ENCODE measurements around the gene CDC45. TPM values are rescaled to one million over a fixed set of nuclear protein-coding genes. Genes with fewer than 3 reads are reported as not detected.

Gene CDC45
- polyA plus RNA-seq, 1 donor (not counting 4 experiments of a cell fraction or from before 2014, with no cell fraction given) = 22.7 TPM

DNA sequence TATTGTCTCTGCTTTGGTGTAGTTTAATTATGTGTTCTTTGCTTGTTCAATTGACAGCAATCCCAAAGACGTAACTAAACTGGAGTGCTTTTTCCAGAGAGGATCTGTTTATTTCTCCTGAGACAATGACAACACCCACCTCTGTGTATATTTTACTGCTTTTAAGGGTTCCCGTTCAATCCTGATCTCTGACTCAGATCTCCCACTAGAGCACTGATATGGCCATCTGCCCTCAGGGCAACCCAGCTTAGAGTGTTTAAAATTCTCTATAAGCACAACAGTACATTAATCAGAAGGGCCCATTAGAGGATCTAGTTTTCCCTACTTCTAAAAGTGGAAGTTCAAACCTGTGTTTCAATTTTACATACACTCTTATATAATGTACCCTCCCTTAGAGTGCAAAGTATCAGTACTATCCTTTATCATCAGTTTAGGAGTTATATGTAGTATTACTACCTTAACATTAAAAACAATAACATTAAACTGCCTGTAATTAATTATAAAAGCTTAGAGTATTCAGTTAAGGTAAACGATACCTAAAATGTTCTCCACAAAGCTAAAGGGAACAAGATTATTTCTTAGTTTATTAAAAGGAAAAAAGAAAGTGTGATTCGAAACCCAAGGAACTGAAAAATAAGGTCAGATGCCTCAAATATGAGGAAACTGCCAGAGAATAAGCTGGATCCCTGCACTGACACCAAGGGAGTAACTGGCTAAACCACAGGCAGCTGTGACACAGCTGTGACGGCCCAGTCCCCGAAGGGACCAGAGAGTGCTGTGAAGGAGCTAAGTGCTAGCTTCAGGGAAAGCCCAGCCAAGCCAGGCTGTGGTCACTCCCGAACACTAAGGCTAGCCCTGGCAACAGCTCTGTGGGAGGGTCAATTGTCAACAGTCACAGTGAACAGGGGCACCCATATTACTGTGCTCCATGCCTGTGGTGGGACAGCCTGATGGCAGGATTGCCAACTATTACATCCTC is 15.9 kb upstream of the CDC45 start:
- Histone ChIP-seq H3K79me2 (ENCODE audit: control insufficient read depth, insufficient read depth, low read length) (no peaks in the 10 kb centered on the region), H3K27me3 (ENCODE audit: control insufficient read depth, extremely low read depth, insufficient read depth, low read length) (no peaks in the 10 kb centered on the region), H3K9ac (ENCODE audit: control insufficient read depth, extremely low read depth, insufficient read depth, low read length) (no peak overlapping the region), H3K36me3 (ENCODE audit: control insufficient read depth in 2 of 2, extremely low read depth in 1 of 2, insufficient read depth in 2 of 2, low read length in 2 of 2) (peaks cover 41 to 43% of the 10 kb centered on the region in 2 experiments), H3K4me1 (ENCODE audit: control insufficient read depth, extremely low read depth, insufficient read depth, low read length) (no peaks in the 10 kb centered on the region), H3K4me2 (ENCODE audit: control insufficient read depth, extremely low read depth, insufficient read depth, low read depth, low read length) (no peak overlapping the region), H3K4me3 (ENCODE audit: control insufficient read depth in 2 of 3, extremely low read depth in 1 of 3, insufficient read depth in 2 of 3, low read depth in 1 of 3, low read length in 3 of 3) (no peak overlapping the region), H4K20me1 (ENCODE audit: control insufficient read depth, extremely low read depth, insufficient read depth, low read length) (no peaks in the 10 kb centered on the region), H3K9me3 (ENCODE audit: control insufficient read depth, low read depth, low read length) (no peaks in the 10 kb centered on the region), H3K27ac (ENCODE audit: control insufficient read depth, insufficient read depth, low read length) (no peak overlapping the region), H3K9me1 (ENCODE audit: control insufficient read depth, extremely low read depth, insufficient read depth, low read length) (no peaks in the 10 kb centered on the region), H2AFZ (ENCODE audit: control insufficient read depth, low read length) (no peak overlapping the region)
- TF ChIP-seq, protein P1, sequence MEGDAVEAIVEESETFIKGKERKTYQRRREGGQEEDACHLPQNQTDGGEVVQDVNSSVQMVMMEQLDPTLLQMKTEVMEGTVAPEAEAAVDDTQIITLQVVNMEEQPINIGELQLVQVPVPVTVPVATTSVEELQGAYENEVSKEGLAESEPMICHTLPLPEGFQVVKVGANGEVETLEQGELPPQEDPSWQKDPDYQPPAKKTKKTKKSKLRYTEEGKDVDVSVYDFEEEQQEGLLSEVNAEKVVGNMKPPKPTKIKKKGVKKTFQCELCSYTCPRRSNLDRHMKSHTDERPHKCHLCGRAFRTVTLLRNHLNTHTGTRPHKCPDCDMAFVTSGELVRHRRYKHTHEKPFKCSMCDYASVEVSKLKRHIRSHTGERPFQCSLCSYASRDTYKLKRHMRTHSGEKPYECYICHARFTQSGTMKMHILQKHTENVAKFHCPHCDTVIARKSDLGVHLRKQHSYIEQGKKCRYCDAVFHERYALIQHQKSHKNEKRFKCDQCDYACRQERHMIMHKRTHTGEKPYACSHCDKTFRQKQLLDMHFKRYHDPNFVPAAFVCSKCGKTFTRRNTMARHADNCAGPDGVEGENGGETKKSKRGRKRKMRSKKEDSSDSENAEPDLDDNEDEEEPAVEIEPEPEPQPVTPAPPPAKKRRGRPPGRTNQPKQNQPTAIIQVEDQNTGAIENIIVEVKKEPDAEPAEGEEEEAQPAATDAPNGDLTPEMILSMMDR (optimal IDR thresholded peaks at IDR 0.05 in 1 of 3, IDR thresholded peaks at IDR 0.05 in 1 of 3, conservative IDR thresholded peaks at IDR 0.05 in 1 of 3; ENCODE audit: extremely low read depth in 1 of 3, insufficient read depth in 2 of 3, low read length in 3 of 3) = no peak
- TF ChIP-seq EZH2 (IDR thresholded peaks at IDR 0.05; ENCODE audit: low read length) = no peak
- dilution Hi-C loops (cut with MboI; ENCODE audit: extremely low pct_ligation_motif_present, low sequenced_read_pairs) = loop anchor here (10.0 kb wide), 1 partner anchor 61 kb away; the partner anchor contains the start of gene CLDN5
- DNase-seq (ENCODE audit: low read depth, low spot score) = peak; percentile 25
- no peak for FAIRE-seq

GRCh38 chr22:19464546-19464945 is 15.2 kb upstream of the CDC45 start:
- H3K4me3 ChIP-seq (ENCODE audit: control insufficient read depth in 2 of 3, extremely low read depth in 1 of 3, insufficient read depth in 2 of 3, low read depth in 1 of 3, low read length in 3 of 3) = no peak overlapping the region
- TF ChIP-seq EZH2 (IDR thresholded peaks at IDR 0.05; ENCODE audit: low read length) = no peak
- TF ChIP-seq, protein P1 (optimal IDR thresholded peaks at IDR 0.05 in 1 of 3, IDR thresholded peaks at IDR 0.05 in 1 of 3, conservative IDR thresholded peaks at IDR 0.05 in 1 of 3; ENCODE audit: extremely low read depth in 1 of 3, insufficient read depth in 2 of 3, low read length in 3 of 3) = no peak
- no peaks in the 10 kb centered on the region for H4K20me1 ChIP-seq (ENCODE audit: control insufficient read depth, extremely low read depth, insufficient read depth, low read length)
- H3K27me3 ChIP-seq (ENCODE audit: control insufficient read depth, extremely low read depth, insufficient read depth, low read length) = no peaks in the 10 kb centered on the region
- dilution Hi-C loops (cut with MboI; ENCODE audit: extremely low pct_ligation_motif_present, low sequenced_read_pairs) = loop anchor here (10.0 kb wide), 1 partner anchor 60 kb away; the partner anchor contains the start of gene CLDN5
- no peaks in the 10 kb centered on the region for H3K9me1 ChIP-seq (ENCODE audit: control insufficient read depth, extremely low read depth, insufficient read depth, low read length)
- H3K9me3 ChIP-seq (ENCODE audit: control insufficient read depth, low read depth, low read length) = no peaks in the 10 kb centered on the region
- no peak overlapping the region for H3K9ac ChIP-seq (ENCODE audit: control insufficient read depth, extremely low read depth, insufficient read depth, low read length)
- FAIRE-seq (no peak), DNase-seq (ENCODE audit: low read depth, low spot score) (no peak)
- H3K27ac ChIP-seq (ENCODE audit: control insufficient read depth, insufficient read depth, low read length) = no peak overlapping the region
- H3K4me1 ChIP-seq (ENCODE audit: control insufficient read depth, extremely low read depth, insufficient read depth, low read length) = no peaks in the 10 kb centered on the region
- peaks cover 46 to 49% of the 10 kb centered on the region in 2 experiments for H3K36me3 ChIP-seq (ENCODE audit: control insufficient read depth in 2 of 2, extremely low read depth in 1 of 2, insufficient read depth in 2 of 2, low read length in 2 of 2)
- no peak overlapping the region for H3K4me2 ChIP-seq (ENCODE audit: control insufficient read depth, extremely low read depth, insufficient read depth, low read depth, low read length)
- H3K79me2 ChIP-seq (ENCODE audit: control insufficient read depth, insufficient read depth, low read length) = no peaks in the 10 kb centered on the region
- no peak overlapping the region for H2AFZ ChIP-seq (ENCODE audit: control insufficient read depth, low read length)
